Measurements from ENCODE around the gene SDHA. TPM values are rescaled to one million over a fixed set of nuclear protein-coding genes. Genes with fewer than 3 reads are reported as not detected.

The SDHA gene
- polyA plus RNA-seq, 3 donors = 55.0 to 98.0 (median 91.5) TPM

- no peak overlapping the region for H3K9ac ChIP-seq (ENCODE audit: insufficient read depth, low read length, poor library complexity, severe bottlenecking)
- H3K9me3 ChIP-seq (replicated peaks in 1 of 2; ENCODE audit: control insufficient read depth in 1 of 2, insufficient read depth in 1 of 2, low read length in 2 of 2) = no peaks in the 10 kb centered on the region
- H3K27me3 ChIP-seq (ENCODE audit: control insufficient read depth in 2 of 2, insufficient read depth in 2 of 2, low read length in 2 of 2) = peaks cover 0 to 8% of the 10 kb centered on the region in 2 donors
- Mint-ChIP-seq H3K4me1 (peaks cover 6% of the 10 kb centered on the region), H3K27ac (no peak overlapping the region), H3K4me3 (no peak overlapping the region), H3K9me3 (no peaks in the 10 kb centered on the region), H3K36me3 (no peaks in the 10 kb centered on the region), H3K27me3 (ENCODE audit: low read depth in 3 of 3) (peaks cover 13 to 27% (median 13%) of the 10 kb centered on the region in 3 donors)
- WGBS (ENCODE audit: insufficient coverage) = 74% methylated on average over 7 of the region's 13 CpGs
- intact Hi-C loops (cut with micrococcal nuclease) = no loop called here
- H3K4me1 ChIP-seq (ENCODE audit: control insufficient read depth in 1 of 2, insufficient read depth in 2 of 2, low read length in 2 of 2) = peaks cover 0 to 3% of the 10 kb centered on the region in 2 donors
- no peak overlapping the region for H3K4me2 ChIP-seq (replicated peaks; ENCODE audit: extremely low read depth, low read length, poor library complexity, severe bottlenecking)
- no peaks in the 10 kb centered on the region for H3K36me3 ChIP-seq (replicated peaks in 1 of 2; ENCODE audit: control insufficient read depth in 1 of 2, insufficient read depth in 2 of 2, low read length in 2 of 2)
- H4K20me1 ChIP-seq (ENCODE audit: insufficient read depth, low read length) = no peaks in the 10 kb centered on the region
- no peak for DNase-seq
- no peak overlapping the region for H3K27ac ChIP-seq (ENCODE audit: low read depth in 1 of 2, low read length in 2 of 2)
- no peak overlapping the region for H2AFZ ChIP-seq (ENCODE audit: insufficient read depth, low read depth, low read length, poor library complexity, severe bottlenecking)
- no peak overlapping the region for H3K4me3 ChIP-seq (replicated peaks in 1 of 3; ENCODE audit: low read depth in 2 of 3, low read length in 3 of 3)
- TF ChIP-seq CTCF (IDR thresholded peaks at IDR 0.05) = no peak
- no peaks in the 10 kb centered on the region for H3K79me2 ChIP-seq (ENCODE audit: insufficient read depth, low read length)
Measured at GRCh38 chr5:187042-187431, 31.1 kb upstream of the SDHA start.

- peak overlapping the region in 1 of 7 donors; percentile 72 for H3K27ac Mint-ChIP-seq
- Histone ChIP-seq H3K36me3 (replicated peaks in 1 of 2; ENCODE audit: control insufficient read depth in 1 of 2, insufficient read depth in 2 of 2, low read length in 2 of 2) (no peaks in the 10 kb centered on the region), H3K27me3 (ENCODE audit: control insufficient read depth in 2 of 2, insufficient read depth in 2 of 2, low read length in 2 of 2) (peaks cover 0 to 8% of the 10 kb centered on the region in 2 donors), H3K4me2 (replicated peaks; ENCODE audit: extremely low read depth, low read length, poor library complexity, severe bottlenecking) (no peak overlapping the region), H3K27ac (ENCODE audit: low read depth in 1 of 2, low read length in 2 of 2) (no peak overlapping the region), H3K4me1 (ENCODE audit: control insufficient read depth in 1 of 2, insufficient read depth in 2 of 2, low read length in 2 of 2) (peaks cover 0 to 3% of the 10 kb centered on the region in 2 donors), H3K79me2 (ENCODE audit: insufficient read depth, low read length) (no peaks in the 10 kb centered on the region), H3K4me3 (replicated peaks in 1 of 3; ENCODE audit: low read depth in 2 of 3, low read length in 3 of 3) (no peak overlapping the region), H2AFZ (ENCODE audit: insufficient read depth, low read depth, low read length, poor library complexity, severe bottlenecking) (peak overlapping the region; percentile 50), H4K20me1 (ENCODE audit: insufficient read depth, low read length) (no peaks in the 10 kb centered on the region), H3K9ac (ENCODE audit: insufficient read depth, low read length, poor library complexity, severe bottlenecking) (no peak overlapping the region), H3K9me3 (replicated peaks in 1 of 2; ENCODE audit: control insufficient read depth in 1 of 2, insufficient read depth in 1 of 2, low read length in 2 of 2) (no peaks in the 10 kb centered on the region)
- H3K4me3 Mint-ChIP-seq = peak overlapping the region in 1 of 2 donors; percentile 71
- peaks cover 13 to 31% (median 18%) of the 10 kb centered on the region in 3 donors for H3K27me3 Mint-ChIP-seq (ENCODE audit: low read depth in 3 of 3)
- intact Hi-C loops (cut with micrococcal nuclease) = no loop called here
- H3K4me1 Mint-ChIP-seq = peaks cover 6% of the 10 kb centered on the region
- peaks cover 0 to 2% (median 0%) of the 10 kb centered on the region in 7 donors for H3K9me3 Mint-ChIP-seq
- TF ChIP-seq CTCF (IDR thresholded peaks at IDR 0.05) = no peak
- H3K36me3 Mint-ChIP-seq = no peaks in the 10 kb centered on the region
- 79% methylated on average over 20 of the region's 21 CpGs for WGBS (ENCODE audit: insufficient coverage)
- DNase-seq = no peak
Measured at GRCh38 chr5:187617-188451, 30.3 kb upstream of the SDHA start.

Data from CD14-positive monocyte (primary cell).